Mesenchymal stem cell (in vitro differentiated cells and primary cell): ENCODE data around the gene TMEM225B.
"Not testable (repeated sequence)": the region's sequence is repeated elsewhere in the genome, so short reads cannot be mapped to it uniquely, and the experiment has no call there.

Experiments used
- DNase-seq: peaks from one replicate; pipeline ENCODE4 v3.0.0-alpha.2; 2013
- H2AFZ ChIP-seq: one replicate; pipeline ENCODE4 v1.6.1; 2013; ENCODE audit warnings: low read depth, mild to moderate bottlenecking, control low read depth, inconsistent platforms, low read length, moderate library complexity
- H2AK5ac ChIP-seq: 2 replicates; pipeline ENCODE4 v1.6.1; 2013; ENCODE audit warnings: low read length, moderate library complexity, mild to moderate bottlenecking, inconsistent platforms; ENCODE audit not compliant: severe bottlenecking
- H2BK120ac ChIP-seq: one replicate; pipeline ENCODE4 v1.6.1; 2013; ENCODE audit warnings: low read depth, mild to moderate bottlenecking, inconsistent platforms, low read length, moderate library complexity
- H2BK12ac ChIP-seq, 2 experiments: one replicate each; pipeline ENCODE4 v1.6.1; 2013; ENCODE audit warnings: inconsistent platforms in 2 of 2, low read length in 2 of 2, mild to moderate bottlenecking in 2 of 2, moderate library complexity in 2 of 2, control low read depth in 1 of 2
- H2BK15ac ChIP-seq: one replicate; pipeline ENCODE4 v1.6.1; 2013; ENCODE audit warnings: mild to moderate bottlenecking, low read depth, inconsistent platforms; ENCODE audit not compliant: poor library complexity, severe bottlenecking
- H2BK5ac ChIP-seq: 2 replicates; pipeline ENCODE4 v1.6.1; 2013; ENCODE audit warnings: low read depth, mild to moderate bottlenecking, low read length, control low read depth, inconsistent platforms; ENCODE audit not compliant: poor library complexity, severe bottlenecking
- H3K14ac ChIP-seq, 2 experiments: one replicate each; pipeline ENCODE4 v1.6.1; 2013; ENCODE audit warnings: inconsistent platforms in 2 of 2, low read length in 2 of 2, control low read depth in 1 of 2, mild to moderate bottlenecking in 1 of 2, moderate library complexity in 1 of 2
- H3K18ac ChIP-seq, 2 experiments: one replicate each; pipeline ENCODE4 v1.6.1; 2013; ENCODE audit warnings: inconsistent platforms in 2 of 2, low read length in 2 of 2, control low read depth in 1 of 2, low read depth in 1 of 2, mild to moderate bottlenecking in 1 of 2
- H3K23ac ChIP-seq, 2 experiments: one replicate each; pipeline ENCODE4 v1.6.1; 2013; ENCODE audit warnings: inconsistent platforms in 2 of 2, low read length in 2 of 2, mild to moderate bottlenecking in 2 of 2, moderate library complexity in 2 of 2, control low read depth in 1 of 2
- H3K27ac ChIP-seq: 2 replicates; pipeline ENCODE4 v1.5.1; 2013; ENCODE audit warnings: mild to moderate bottlenecking, moderate library complexity, low read length, control low read depth, inconsistent platforms; ENCODE audit not compliant: poor library complexity, severe bottlenecking
- H3K27me3 ChIP-seq, 2 experiments: 2 replicates each; pipeline versions ENCODE4 v1.6.1 to v1.7.0; 2013; ENCODE audit warnings: low read length in 2 of 2, mild to moderate bottlenecking in 2 of 2, moderate library complexity in 2 of 2, control low read depth in 1 of 2, inconsistent platforms in 1 of 2; ENCODE audit not compliant: control insufficient read depth in 1 of 2, insufficient read depth in 1 of 2
- H3K36me3 ChIP-seq, 2 experiments: 2 replicates each; pipeline versions ENCODE4 v1.6.1 to v1.7.0; 2013; ENCODE audit warnings: low read length in 2 of 2, control low read depth in 1 of 2, inconsistent platforms in 1 of 2, low read depth in 1 of 2, mild to moderate bottlenecking in 1 of 2; ENCODE audit not compliant: insufficient read depth in 2 of 2, control insufficient read depth in 1 of 2
- H3K4ac ChIP-seq, 2 experiments: one replicate each; pipeline ENCODE4 v1.6.1; 2013; ENCODE audit warnings: inconsistent platforms in 2 of 2, low read length in 2 of 2, mild to moderate bottlenecking in 2 of 2, moderate library complexity in 2 of 2, control low read depth in 1 of 2, low read depth in 1 of 2
- H3K4me1 ChIP-seq: 2 replicates; pipeline ENCODE4 v1.6.1; 2013; ENCODE audit warnings: low read depth, low read length, control low read depth; ENCODE audit not compliant: control insufficient read depth, insufficient read depth
- H3K4me2 ChIP-seq: 2 replicates; pipeline ENCODE4 v1.6.1; 2013; ENCODE audit warnings: low read length, mild to moderate bottlenecking, inconsistent platforms; ENCODE audit not compliant: poor library complexity, severe bottlenecking
- H3K4me3 ChIP-seq, 2 experiments: 2 replicates each; pipeline versions ENCODE4 v1.5.1 to v1.7.0; 2013; ENCODE audit warnings: low read length in 2 of 2, mild to moderate bottlenecking in 2 of 2, control low read depth in 1 of 2, low read depth in 1 of 2; ENCODE audit not compliant: insufficient read depth in 1 of 2
- H3K79me1 ChIP-seq: replicated peaks from 2 replicates; pipeline ENCODE4 v1.6.1; 2013; ENCODE audit warnings: mild to moderate bottlenecking, control low read depth, low read length, inconsistent platforms; ENCODE audit not compliant: poor library complexity, severe bottlenecking
- H3K9ac ChIP-seq: 2 replicates; pipeline ENCODE4 v1.7.0; 2013; ENCODE audit warnings: mild to moderate bottlenecking, low read length, moderate library complexity
- H3K9me3 ChIP-seq: 2 replicates; pipeline ENCODE4 v1.7.0; 2013; ENCODE audit warnings: mild to moderate bottlenecking, low read length; ENCODE audit not compliant: control insufficient read depth
- H4K8ac ChIP-seq: one replicate; pipeline ENCODE4 v1.6.1; 2013; ENCODE audit warnings: inconsistent platforms, mild to moderate bottlenecking, low read length, moderate library complexity
- H4K91ac ChIP-seq: one replicate; pipeline ENCODE4 v1.6.1; 2013; ENCODE audit warnings: mild to moderate bottlenecking, low read length, inconsistent platforms
- WGBS: methylation state at CpG from one replicate; pipeline ENCODE4 v1.1.7; 2013; ENCODE audit warnings: mixed read lengths; 5-methylcytosine and 5-hydroxymethylcytosine counted together

The TMEM225B gene

GRCh38 chr7:99629643-99630042, 31.6 kb downstream of the TMEM225B start:
- H3K4me1 ChIP-seq: no peaks in the 10 kb centered on the region
- no peak overlapping the region for H3K4me2 ChIP-seq
- H3K79me1 ChIP-seq: peaks cover 43% of the 10 kb centered on the region
- H3K18ac ChIP-seq: no peak overlapping the region
- H2BK5ac ChIP-seq: no peak overlapping the region
- H3K23ac ChIP-seq: no peak overlapping the region
- H3K9me3 ChIP-seq: no peaks in the 10 kb centered on the region
- H2BK12ac ChIP-seq: no peak overlapping the region
- WGBS: 98% methylated on average over 20 of the region's 20 CpGs
- no peak overlapping the region for H3K4ac ChIP-seq
- no peak overlapping the region for H3K27ac ChIP-seq
- no peaks in the 10 kb centered on the region for H3K27me3 ChIP-seq
- no peak overlapping the region for H2BK120ac ChIP-seq
- H3K36me3 ChIP-seq: peaks cover 44 to 87% of the 10 kb centered on the region in 2 experiments
- no peak overlapping the region for H3K9ac ChIP-seq
- DNase-seq: no peak
- no peak overlapping the region for H3K14ac ChIP-seq
- H2BK15ac ChIP-seq: no peak overlapping the region
- no peak overlapping the region for H2AK5ac ChIP-seq
- H2AFZ ChIP-seq: no peak overlapping the region
- H4K8ac ChIP-seq: no peak overlapping the region
- H3K4me3 ChIP-seq: no peak overlapping the region
- H4K91ac ChIP-seq: no peak overlapping the region

GRCh38 chr7:99631295-99632109, 33.4 kb downstream of the TMEM225B start:
- H3K4me2 ChIP-seq: no peak overlapping the region
- no peak overlapping the region for H2BK15ac ChIP-seq
- WGBS: 60% methylated on average over 8 of the region's 9 CpGs
- H3K14ac ChIP-seq: no peak overlapping the region
- H3K27me3 ChIP-seq: no peaks in the 10 kb centered on the region
- peaks cover 26 to 68% of the 10 kb centered on the region in 2 experiments for H3K36me3 ChIP-seq
- H3K18ac ChIP-seq: no peak overlapping the region
- DNase-seq: no peak
- H2AFZ ChIP-seq: no peak overlapping the region
- peaks cover 29% of the 10 kb centered on the region for H3K79me1 ChIP-seq
- no peak overlapping the region for H2AK5ac ChIP-seq
- H3K27ac ChIP-seq: no peak overlapping the region
- H3K4ac ChIP-seq: no peak overlapping the region
- H3K23ac ChIP-seq: no peak overlapping the region
- no peak overlapping the region for H2BK120ac ChIP-seq
- no peaks in the 10 kb centered on the region for H3K9me3 ChIP-seq
- no peak overlapping the region for H4K91ac ChIP-seq
- H2BK5ac ChIP-seq: no peak overlapping the region
- no peak overlapping the region for H3K4me3 ChIP-seq
- peak overlapping the region; percentile 0 for H4K8ac ChIP-seq
- H3K4me1 ChIP-seq: no peaks in the 10 kb centered on the region
- peak overlapping the region; percentile 46 for H3K9ac ChIP-seq
- no peak overlapping the region for H2BK12ac ChIP-seq

- H2BK5ac ChIP-seq, H3K14ac ChIP-seq, DNase-seq, H4K91ac ChIP-seq, H2BK120ac ChIP-seq, H3K79me1 ChIP-seq, H3K4me1 ChIP-seq, H2BK15ac ChIP-seq, H3K27ac ChIP-seq, H2BK12ac ChIP-seq, H4K8ac ChIP-seq, H3K9me3 ChIP-seq, H3K23ac ChIP-seq, H3K4ac ChIP-seq, H2AFZ ChIP-seq, H3K4me3 ChIP-seq, H3K27me3 ChIP-seq, H2AK5ac ChIP-seq, H3K18ac ChIP-seq, H3K4me2 ChIP-seq, H3K9ac ChIP-seq: not testable (repeated sequence)
- H3K36me3 ChIP-seq: peaks cover 10 to 16% of the 10 kb centered on the region in 2 experiments
- no CpG with 5 or more reads among the region's 2 CpGs for WGBS
These were observed 39.3 kb downstream of the TMEM225B start for GRCh38 chr7:99637414-99637813.

GRCh38 chr7:99638731-99639130, 40.7 kb downstream of the TMEM225B start:
- Histone ChIP-seq H3K23ac (no peak overlapping the region), H3K4me3 (no peak overlapping the region), H3K36me3 (peaks cover 4 to 11% of the 10 kb centered on the region in 2 experiments), H3K14ac (no peak overlapping the region), H3K27me3 (no peaks in the 10 kb centered on the region), H2BK12ac (no peak overlapping the region), H4K91ac (no peak overlapping the region), H3K79me1 (peaks cover 3% of the 10 kb centered on the region), H3K27ac (no peak overlapping the region), H3K18ac (no peak overlapping the region), H3K9ac (no peak overlapping the region), H2AFZ (no peak overlapping the region), H3K4ac (peak overlapping the region in 1 of 2 experiments; percentile 64), H4K8ac (no peak overlapping the region), H2BK15ac (no peak overlapping the region), H3K4me1 (no peaks in the 10 kb centered on the region), H2BK5ac (no peak overlapping the region), H3K4me2 (no peak overlapping the region), H2BK120ac (no peak overlapping the region), H3K9me3 (no peaks in the 10 kb centered on the region), H2AK5ac (no peak overlapping the region)
- WGBS: 94% methylated on average over 23 of the region's 23 CpGs
- no peak for DNase-seq
